IMR-90 (cell line): ENCODE data around the gene ST8SIA6. TPM values are rescaled to one million over a fixed set of nuclear protein-coding genes. Genes with fewer than 3 reads are reported as not detected.

Source experiments
- ATAC-seq: fragments of 200-7000 bp; cut with Tn5 transposase; 2 replicates; pipeline ENCODE4 v1.9.1; 2020; ENCODE audit warnings: low read depth, mild to moderate bottlenecking, moderate library complexity
- BruUV-seq: library from RNA; stranded (reverse); fragments of 400-500 nt; replicated peaks from 2 replicates; lab custom pipeline; 2021; lab: Mats Ljungman, UMichigan
- CTCF ChIA-PET: fragments of 300-600 bp; formaldehyde crosslinking; extraction: SDS; loops from one replicate; lab custom pipeline; 2021; ENCODE audit warnings: antibody characterized with exemption; lab: Yijun Ruan, JAX
- POLR2A ChIA-PET: fragments of 300-600 bp; sonication (Branson Sonifier 250); formaldehyde crosslinking; loops from one replicate; lab custom pipeline; 2022; ENCODE audit warnings: antibody characterized with exemption; ENCODE audit not compliant: unreplicated experiment; lab: Charles Lee
- DNase-seq: peaks from one replicate; pipeline ENCODE4 v3.0.0; 2013
- H2AFZ ChIP-seq: replicated peaks from 2 replicates; pipeline ENCODE3; 2013; ENCODE audit warnings: low read length, mild to moderate bottlenecking; ENCODE audit not compliant: poor library complexity
- H2AK5ac ChIP-seq: 2 replicates; pipeline ENCODE4 v1.6.1; 2013; ENCODE audit warnings: low read depth, low read length, inconsistent platforms
- H2AK9ac ChIP-seq: replicated peaks from 2 replicates; pipeline ENCODE3; 2013; ENCODE audit warnings: mild to moderate bottlenecking, low read depth, low read length, moderate library complexity; ENCODE audit not compliant: poor library complexity
- H2BK120ac ChIP-seq: 2 replicates; pipeline ENCODE4 v1.6.1; 2013; ENCODE audit warnings: low read depth, low read length, inconsistent platforms
- H2BK15ac ChIP-seq: 3 replicates; pipeline ENCODE4 v1.6.1; 2013; ENCODE audit warnings: low read depth, low read length, inconsistent platforms
- H2BK20ac ChIP-seq: 2 replicates; pipeline ENCODE4 v1.6.1; 2013; ENCODE audit warnings: low read depth, mild to moderate bottlenecking, inconsistent platforms, low read length, moderate library complexity
- H2BK5ac ChIP-seq: 2 replicates; pipeline ENCODE4 v1.6.1; 2013; ENCODE audit warnings: mild to moderate bottlenecking, low read depth, low read length, inconsistent platforms; ENCODE audit not compliant: poor library complexity, severe bottlenecking
- H3K14ac ChIP-seq: replicated peaks from 2 replicates; pipeline ENCODE4 v1.6.1; 2013; ENCODE audit warnings: low read depth, low read length, inconsistent platforms
- H3K18ac ChIP-seq: 2 replicates; pipeline ENCODE4 v1.6.1; 2013; ENCODE audit warnings: low read depth, low read length, control low read depth
- H3K23ac ChIP-seq: 2 replicates; pipeline ENCODE4 v1.6.1; 2013; ENCODE audit warnings: low read depth, low read length, inconsistent platforms
- H3K27ac ChIP-seq: 2 replicates; pipeline ENCODE4 v1.5.1; 2013; ENCODE audit warnings: mild to moderate bottlenecking, control low read depth, low read length; ENCODE audit not compliant: insufficient read depth
- H3K27me3 ChIP-seq: 2 replicates; pipeline ENCODE4 v1.6.1; 2013; ENCODE audit warnings: low read length; ENCODE audit not compliant: control insufficient read depth, insufficient read depth
- H3K36me3 ChIP-seq: 2 replicates; pipeline ENCODE4 v1.6.1; 2013; ENCODE audit warnings: low read length, mixed read lengths; ENCODE audit not compliant: control insufficient read depth, insufficient read depth
- H3K4ac ChIP-seq: 2 replicates; pipeline ENCODE4 v1.6.1; 2013; ENCODE audit warnings: low read depth, low read length, inconsistent platforms
- H3K4me1 ChIP-seq: 2 replicates; pipeline ENCODE4 v1.6.1; 2013; ENCODE audit warnings: low read length, mixed read lengths; ENCODE audit not compliant: control insufficient read depth, insufficient read depth
- H3K4me2 ChIP-seq: 2 replicates; pipeline ENCODE4 v1.6.1; 2013; ENCODE audit warnings: low read depth, mild to moderate bottlenecking, control low read depth, low read length, moderate library complexity
- H3K4me3 ChIP-seq: 2 replicates; pipeline ENCODE4 v1.5.1; 2013; ENCODE audit warnings: low read depth, mild to moderate bottlenecking, control low read depth, low read length, moderate library complexity; ENCODE audit not compliant: insufficient read depth
- H3K56ac ChIP-seq: 2 replicates; pipeline ENCODE4 v1.6.1; 2013; ENCODE audit warnings: low read length, inconsistent platforms; ENCODE audit not compliant: insufficient read depth; ENCODE audit errors: extremely low read depth
- H3K79me1 ChIP-seq, 2 experiments: 2 replicates each; pipeline ENCODE4 v1.6.1; 2013; ENCODE audit warnings: low read length in 2 of 2, inconsistent platforms in 1 of 2, low read depth in 1 of 2
- H3K9ac ChIP-seq: 2 replicates; pipeline ENCODE4 v1.6.1; 2013; ENCODE audit warnings: low read depth, low read length, control low read depth
- H3K9me1 ChIP-seq: 2 replicates; pipeline ENCODE4 v1.6.1; 2013; ENCODE audit warnings: low read length, inconsistent platforms; ENCODE audit not compliant: insufficient read depth
- H3K9me3 ChIP-seq: 2 replicates; pipeline ENCODE4 v1.6.1; 2013; ENCODE audit warnings: low read length; ENCODE audit not compliant: control insufficient read depth, insufficient read depth
- H4K20me1 ChIP-seq: 2 replicates; pipeline ENCODE4 v1.6.1; 2013; ENCODE audit warnings: low read length, inconsistent platforms; ENCODE audit not compliant: insufficient read depth
- H4K5ac ChIP-seq: 2 replicates; pipeline ENCODE4 v1.6.1; 2013; ENCODE audit warnings: mild to moderate bottlenecking, low read depth, low read length, control low read depth
- H4K8ac ChIP-seq, 2 experiments: 2 replicates each; pipeline ENCODE4 v1.6.1; 2013; ENCODE audit warnings: low read depth in 2 of 2, low read length in 2 of 2, control low read depth in 1 of 2, inconsistent platforms in 1 of 2
- H4K91ac ChIP-seq: 2 replicates; pipeline ENCODE4 v1.6.1; 2013; ENCODE audit warnings: low read depth, low read length, inconsistent platforms; ENCODE audit not compliant: insufficient read depth
- BHLHE40 ChIP-seq: fragments of 150-350 bp; IDR thresholded peaks from 2 replicates; pipeline ENCODE4 v1.6.1; 2016; ENCODE audit warnings: mild to moderate bottlenecking, low read depth, low read length
- CHD1 ChIP-seq: IDR thresholded peaks from 2 replicates; pipeline ENCODE4 v1.6.1; 2012; ENCODE audit warnings: low read depth, low read length, improper control_type of control experiment
- CTCF ChIP-seq: conservative IDR thresholded peaks from 2 replicates; pipeline ENCODE4 v1.5.1; 2012; ENCODE audit warnings: mild to moderate bottlenecking, low read depth, low read length, improper control_type of control experiment
- ELK1 ChIP-seq: fragments of 150-350 bp; IDR thresholded peaks from 2 replicates; pipeline ENCODE4 v1.6.1; 2016; ENCODE audit warnings: low read depth, mild to moderate bottlenecking, low read length, moderate library complexity, borderline replicate concordance
- FOS ChIP-seq: fragments of 150-350 bp; IDR thresholded peaks from 2 replicates; pipeline ENCODE4 v1.6.1; 2016; ENCODE audit warnings: low read depth, low read length
- MAZ ChIP-seq: IDR thresholded peaks from 2 replicates; pipeline ENCODE4 v1.6.1; 2012; ENCODE audit warnings: low read depth, mild to moderate bottlenecking, low read length, improper control_type of control experiment, moderate library complexity, borderline replicate concordance
- MXI1 ChIP-seq: IDR thresholded peaks from 2 replicates; pipeline ENCODE4 v1.6.1; 2012; ENCODE audit warnings: low read depth, mild to moderate bottlenecking, low read length, moderate library complexity, borderline replicate concordance
- NFE2L2 ChIP-seq: fragments of 150-350 bp; IDR thresholded peaks from 2 replicates; pipeline ENCODE4 v1.6.1; 2016; ENCODE audit warnings: low read depth, mild to moderate bottlenecking, low read length
- RAD21 ChIP-seq: IDR thresholded peaks from 2 replicates; pipeline ENCODE4 v1.6.1; 2012; ENCODE audit warnings: low read length, improper control_type of control experiment
- RCOR1 ChIP-seq: IDR thresholded peaks from 2 replicates; pipeline ENCODE4 v1.6.1; 2012; ENCODE audit warnings: mild to moderate bottlenecking, low read length, improper control_type of control experiment; ENCODE audit not compliant: insufficient replicate concordance
- USF2 ChIP-seq: fragments of 150-350 bp; IDR thresholded peaks from 2 replicates; pipeline ENCODE4 v1.6.1; 2017; ENCODE audit warnings: mild to moderate bottlenecking, antibody characterized with exemption, low read length, low read depth
- WGBS, 2 experiments: methylation state at CpG; one replicate each; pipeline versions ENCODE4 v1.1.5 to v1.1.7; 2013; ENCODE audit warnings: missing lambda C conversion rate in 2 of 2; ENCODE audit not compliant: insufficient read length in 1 of 2; ENCODE audit errors: extremely low coverage in 2 of 2; 5-methylcytosine and 5-hydroxymethylcytosine counted together
- dilution Hi-C: fragments of 300-500 bp; cut with HindIII; formaldehyde crosslinking; loops from one replicate; pipeline ENCODE4 v1.14.3; 2018; ENCODE audit warnings: low sequenced_read_pairs; ENCODE audit not compliant: unreplicated experiment
- in situ Hi-C: fragments of 300-500 bp; cut with MboI; formaldehyde crosslinking; loops from 3 replicates; pipeline ENCODE4 v1.14.3; 2019; ENCODE audit warnings: low sequenced_read_pairs, inconsistent platforms, mixed read lengths
- intact Hi-C: fragments of 100-400 bp; cut with micrococcal nuclease; formaldehyde crosslinking; loops from 2 replicates; pipeline ENCODE4 v1.10.0; 2022
- polyA plus RNA-seq, 3 experiments: library from polyadenylated mRNA; depleted of rRNA; stranded (reverse); fragments of >200 nt; gene quantifications; 2 replicates each; pipeline ENCODE4 v1.2.3, GENCODE V29; 2012; ENCODE audit warnings: low replicate concordance in 1 of 3
- total RNA-seq: library from RNA; depleted of rRNA; stranded (reverse); fragments of >200 nt; gene quantifications from 2 replicates; pipeline ENCODE4 v1.2.3, GENCODE V29; 2012

The ST8SIA6 gene
- total and polyA plus RNA-seq, 2 of the 4 experiments (the other 2 are of a cell fraction): 0.10 to 0.18 TPM

GRCh38 chr10:17282311-17282710 is 172.1 kb downstream of the ST8SIA6 start:
- Histone ChIP-seq H2BK120ac (no peak overlapping the region), H3K36me3 (no peaks in the 10 kb centered on the region), H3K79me1 (no peaks in the 10 kb centered on the region), H3K4me1 (no peaks in the 10 kb centered on the region), H3K18ac (no peak overlapping the region), H3K4me3 (no peak overlapping the region), H3K4ac (no peak overlapping the region), H2BK5ac (no peak overlapping the region), H2BK20ac (no peak overlapping the region), H3K9me3 (peaks cover 9% of the 10 kb centered on the region), H3K9me1 (no peaks in the 10 kb centered on the region), H3K9ac (no peak overlapping the region), H4K8ac (no peak overlapping the region), H2BK15ac (no peak overlapping the region), H3K56ac (no peak overlapping the region), H3K23ac (no peak overlapping the region), H2AK5ac (no peak overlapping the region), H3K4me2 (no peak overlapping the region), H2AFZ (no peak overlapping the region), H3K14ac (no peak overlapping the region), H4K5ac (no peak overlapping the region), H3K27ac (no peak overlapping the region), H4K20me1 (no peaks in the 10 kb centered on the region), H2AK9ac (no peak overlapping the region), H4K91ac (no peak overlapping the region), H3K27me3 (peaks cover 17% of the 10 kb centered on the region)
- no peak for ATAC-seq
- in situ Hi-C loops: no loop called here
- 100% methylated on average over 2 of the region's 3 CpGs; no CpG with 5 or more reads in 1 of the 2 experiments for WGBS, 2 experiments
- intact Hi-C loops: no loop called here
- ChIA-PET CTCF (no interaction called here), POLR2A (no interaction called here)
- dilution Hi-C loops: no loop called here
- no peak for DNase-seq
- no peak for TF ChIP-seq CTCF
- TF ChIP-seq CHD1: no peak
- no peak for TF ChIP-seq RAD21
- no peak for TF ChIP-seq FOS
- no peak for TF ChIP-seq MAZ
- TF ChIP-seq USF2: no peak
- TF ChIP-seq ELK1: no peak
- no peak for TF ChIP-seq BHLHE40
- no peak for TF ChIP-seq MXI1
- no peak for TF ChIP-seq NFE2L2
- no peak for TF ChIP-seq RCOR1
- BruUV-seq: no TSS peak
